Loucy (cell line): ENCODE results near the gene TSPEAR.

Source experiments
- CTCF ChIP-seq: fragments of 200-600 bp; sonication (generic); conservative IDR thresholded peaks from 2 replicates; pipeline ENCODE4 v1.5.1; 2014; ENCODE audit warnings: mild to moderate bottlenecking, antibody characterized with exemption, low read length
- EZH2phosphoT487 ChIP-seq: fragments of 200-600 bp; IDR thresholded peaks from 2 replicates; pipeline ENCODE4 v1.6.1; 2018; ENCODE audit warnings: antibody characterized with exemption, mild to moderate bottlenecking, moderate library complexity, borderline replicate concordance

GRCh38 chr21:44640761-44641160 is 70.6 kb downstream of the TSPEAR start:
- no peak for TF ChIP-seq CTCF
- no peak for TF ChIP-seq EZH2phosphoT487
